GM19023 (cell line): Measurements from ENCODE around the gene PPWD1.

Experiments used
- ATAC-seq: cut with Tn5 transposase; IDR thresholded peaks from one replicate; pipeline ENCODE4 v1.9.1; 2021; ENCODE audit warnings: mild to moderate bottlenecking, moderate library complexity; ENCODE audit not compliant: unreplicated experiment

The PPWD1 gene

GRCh38 chr5:65623482-65623881 is 60.4 kb downstream of the PPWD1 start:
- no peak for ATAC-seq

GRCh38 chr5:65624025-65624570 is 61.0 kb downstream of the PPWD1 start, which contains the start of gene TRIM23:
TSS of gene TRIM23 (minus strand) at chr5:65624333. CDS start at chr5:65624274, 59 bp downstream.
- ATAC-seq, result peak; percentile 96

- ATAC-seq, result peak; percentile 75
Observed at GRCh38 chr5:65624571-65625555, 61.8 kb downstream of the PPWD1 start, which contains the start of the genes SHLD3 and TRAPPC13. TSS of gene SHLD3 (plus strand) at chr5:65625027. CDS start at chr5:65629588, 4,561 bp downstream. TSS of gene TRAPPC13 (plus strand) at chr5:65625027. CDS start at chr5:65625061, 34 bp downstream.

- no peak for ATAC-seq
Observed at GRCh38 chr5:65625743-65626142, 62.6 kb downstream of the PPWD1 start.

GRCh38 chr5:65630981-65631380 is 67.9 kb downstream of the PPWD1 start:
- ATAC-seq, result no peak
